HG03520 (cell line): Measurements from ENCODE around the gene TMEM156.
"Not testable (repeated sequence)": the region's sequence is repeated elsewhere in the genome, so short reads cannot be mapped to it uniquely, and the experiment has no call there.

Experiments used
- ATAC-seq: cut with Tn5 transposase; IDR thresholded peaks from one replicate; pipeline ENCODE4 v1.9.1; 2021; ENCODE audit warnings: mild to moderate bottlenecking, moderate library complexity; ENCODE audit not compliant: unreplicated experiment

TMEM156 gene

GRCh38 chr4:39044364-39044955 lies 12.3 kb upstream of the TMEM156 start:
- ATAC-seq, result peak; percentile 66

- ATAC-seq, result no peak
Observed at GRCh38 chr4:39043861-39044363, 11.7 kb upstream of the TMEM156 start.

DNA sequence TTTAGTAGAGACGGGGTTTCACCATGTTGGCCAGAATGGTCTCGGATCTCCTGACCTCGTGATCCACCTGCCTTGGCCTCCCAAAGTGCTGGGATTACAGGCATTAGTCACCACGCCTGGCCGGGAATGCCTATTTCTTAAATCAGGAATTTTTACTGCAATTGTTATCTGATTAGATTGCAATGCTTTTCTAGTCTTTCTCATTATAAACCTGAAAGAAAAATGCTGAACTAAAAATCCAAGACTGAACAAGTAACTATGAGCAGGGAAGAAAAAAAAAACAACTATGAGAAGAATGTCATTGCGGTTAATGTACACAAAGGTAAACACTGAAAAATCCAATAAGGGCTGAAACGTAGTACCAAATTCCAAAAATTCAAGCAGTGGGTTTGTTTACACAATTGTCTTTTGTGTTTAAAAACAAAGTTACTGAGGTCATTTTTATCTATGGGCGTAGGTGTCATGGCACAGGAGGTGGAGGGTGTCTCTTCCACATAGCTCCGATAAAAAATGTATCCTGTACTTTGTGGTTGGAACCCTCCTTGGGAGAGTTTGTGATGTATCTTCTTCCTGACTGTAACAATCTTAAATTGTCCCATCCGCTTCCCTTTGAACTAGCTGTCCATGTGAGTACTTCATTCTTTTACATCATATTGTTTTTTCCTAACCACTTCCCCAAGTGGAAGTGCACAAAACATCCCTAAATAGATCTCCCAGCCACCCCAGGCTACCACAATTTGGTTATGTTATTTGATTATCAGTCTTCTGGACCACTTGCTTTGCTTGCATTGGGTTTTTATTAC lies 11.1 kb upstream of the TMEM156 start:
- no peak for ATAC-seq

DNA sequence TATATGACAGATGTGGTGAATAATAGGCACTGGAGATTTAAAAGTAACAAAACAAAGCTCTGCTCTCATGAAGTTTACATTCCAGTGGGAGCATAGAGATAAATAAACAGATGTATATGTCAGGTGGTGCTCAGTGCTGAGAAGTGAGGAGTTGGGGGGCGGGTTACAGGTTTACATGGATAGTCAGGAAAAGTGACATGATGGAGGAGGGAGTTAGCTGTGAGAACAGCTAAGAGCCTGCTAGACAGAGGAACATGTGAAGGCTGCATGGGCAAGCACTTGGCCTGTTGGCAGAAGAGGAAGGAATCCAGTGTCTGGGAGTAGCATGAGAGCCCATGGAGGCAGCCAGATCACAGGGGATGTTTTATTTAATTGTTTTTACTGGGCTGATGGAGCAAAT lies 10.2 kb upstream of the TMEM156 start:
- no peak for ATAC-seq

- no peak for ATAC-seq
Observed at GRCh38 chr4:39039108-39039507, 6.9 kb upstream of the TMEM156 start.

GRCh38 chr4:39037941-39038340 lies 5.7 kb upstream of the TMEM156 start:
- ATAC-seq, result no peak

GRCh38 chr4:39037491-39037825 lies 5.2 kb upstream of the TMEM156 start:
- ATAC-seq, result no peak

- no peak for ATAC-seq
Observed at GRCh38 chr4:39036172-39036571, 4.0 kb upstream of the TMEM156 start.

DNA sequence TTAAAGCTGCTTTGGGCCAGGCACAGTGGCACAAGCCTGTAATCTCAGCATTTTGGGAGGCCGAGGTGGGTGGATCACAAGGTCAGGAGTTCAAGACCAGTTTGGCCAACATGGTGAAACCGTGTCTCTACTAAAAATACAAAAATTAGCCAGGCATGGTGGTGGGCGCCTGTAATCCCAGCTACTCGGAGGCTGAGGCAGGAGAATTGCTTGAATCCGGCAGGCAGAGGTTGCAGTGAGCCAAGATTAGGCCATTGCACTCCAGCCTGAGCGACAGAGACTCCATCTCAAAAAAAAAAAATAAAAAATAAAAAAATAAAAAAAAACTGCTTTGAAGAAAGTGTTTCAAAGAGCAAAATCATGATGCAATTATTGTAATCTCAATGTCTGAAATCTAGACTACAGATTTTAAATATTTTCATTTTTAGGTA lies 604 bp downstream of the TMEM156 start:
- ATAC-seq, result not testable (repeated sequence)

- no peak for ATAC-seq
Observed at GRCh38 chr4:39030725-39031124, 1.5 kb downstream of the TMEM156 start.

DNA sequence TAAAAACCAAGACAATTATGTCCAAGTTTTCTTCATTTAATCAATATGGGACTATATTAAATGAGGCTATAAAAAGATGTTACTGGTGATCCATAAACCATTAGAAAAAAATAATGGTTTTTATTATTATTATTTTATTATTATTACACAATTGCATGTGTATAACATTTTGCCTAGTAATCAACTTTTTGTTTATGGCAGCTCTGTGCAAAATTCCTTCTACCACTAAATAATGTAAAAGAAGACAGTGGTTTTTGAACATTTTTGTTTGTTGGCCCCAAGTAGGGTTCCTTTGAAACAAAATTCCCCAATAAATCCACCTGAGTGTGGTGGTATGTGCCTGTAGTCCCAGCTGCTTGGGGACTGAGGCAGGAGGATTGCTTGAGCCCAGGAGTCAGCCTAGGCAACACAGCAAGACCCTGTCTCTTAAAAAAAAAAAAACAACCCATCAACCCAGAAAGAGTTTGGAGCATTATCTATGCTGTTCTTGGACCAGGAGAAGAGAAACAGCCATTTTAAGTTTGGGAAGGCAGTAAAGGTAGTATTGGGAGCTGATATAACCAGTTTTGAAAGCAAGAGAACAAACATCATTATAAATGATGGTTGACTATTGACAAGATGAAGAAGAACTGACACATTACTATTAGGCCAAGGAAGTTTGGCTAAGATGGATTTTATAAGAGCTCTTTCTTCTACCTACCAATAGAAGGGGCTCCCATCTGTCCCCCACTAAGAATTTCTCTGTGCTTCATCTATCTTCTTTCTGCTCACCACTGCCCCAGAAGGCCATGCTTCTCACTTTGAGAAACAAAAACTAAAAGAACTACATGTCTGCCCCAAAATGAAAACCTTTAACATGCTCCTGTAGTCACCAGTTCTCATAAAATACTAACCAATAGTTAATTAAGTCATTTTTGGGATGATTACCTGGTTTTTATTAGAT lies 2.2 kb downstream of the TMEM156 start:
- no peak for ATAC-seq

GRCh38 chr4:39026096-39026495 lies 6.1 kb downstream of the TMEM156 start:
- ATAC-seq, result no peak

DNA sequence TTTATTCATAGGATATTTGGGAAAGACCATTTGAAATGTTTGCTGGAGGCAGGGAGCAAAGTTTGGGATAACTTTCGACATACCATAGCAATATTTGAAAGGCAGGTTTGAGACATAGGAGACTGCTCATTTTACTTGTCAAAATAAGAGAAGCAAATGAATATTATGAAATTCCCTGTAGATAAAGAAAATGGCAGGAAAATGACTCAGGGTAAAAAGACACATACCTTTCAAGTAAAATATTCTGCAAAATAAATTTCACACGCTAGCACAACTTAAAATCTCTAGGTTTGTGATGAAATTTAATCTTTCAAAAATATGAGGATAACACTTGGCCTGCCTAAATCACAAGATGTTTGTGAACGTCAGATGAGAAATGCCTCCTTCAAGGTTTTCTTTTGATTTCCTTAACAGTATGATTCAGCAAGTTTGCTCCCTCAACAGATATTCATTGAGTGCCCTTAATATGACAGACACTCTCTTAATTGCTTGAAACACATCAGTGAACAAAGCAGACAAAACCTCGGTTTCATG lies 6.6 kb downstream of the TMEM156 start:
- ATAC-seq, result no peak

DNA sequence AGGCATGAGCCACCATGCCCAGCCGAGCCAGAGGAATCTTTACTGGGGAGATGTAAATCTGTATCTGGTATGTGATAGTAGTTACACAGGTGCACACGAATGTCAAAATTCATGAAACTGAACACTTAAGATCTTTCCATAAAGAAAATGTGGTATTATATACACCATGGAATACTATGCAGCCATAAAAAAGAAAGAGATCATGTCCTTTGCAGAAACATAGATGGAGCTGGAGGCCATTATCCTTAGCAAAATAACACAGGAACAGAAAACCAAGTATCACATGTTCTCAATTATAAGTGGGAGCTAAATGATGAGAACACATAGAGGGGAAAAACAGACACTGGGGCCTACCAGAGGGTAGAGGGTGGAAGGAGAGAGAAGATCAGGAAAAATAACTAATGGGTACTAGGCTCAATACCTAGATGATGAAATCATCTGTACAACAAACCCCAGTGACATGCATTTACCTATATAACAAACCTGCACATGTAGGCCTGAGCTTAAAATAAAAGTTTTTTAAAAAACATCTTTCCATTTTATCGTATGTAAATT lies 7.8 kb downstream of the TMEM156 start:
- ATAC-seq, result no peak

GRCh38 chr4:39023059-39023458 lies 9.2 kb downstream of the TMEM156 start:
- ATAC-seq, result no peak

DNA sequence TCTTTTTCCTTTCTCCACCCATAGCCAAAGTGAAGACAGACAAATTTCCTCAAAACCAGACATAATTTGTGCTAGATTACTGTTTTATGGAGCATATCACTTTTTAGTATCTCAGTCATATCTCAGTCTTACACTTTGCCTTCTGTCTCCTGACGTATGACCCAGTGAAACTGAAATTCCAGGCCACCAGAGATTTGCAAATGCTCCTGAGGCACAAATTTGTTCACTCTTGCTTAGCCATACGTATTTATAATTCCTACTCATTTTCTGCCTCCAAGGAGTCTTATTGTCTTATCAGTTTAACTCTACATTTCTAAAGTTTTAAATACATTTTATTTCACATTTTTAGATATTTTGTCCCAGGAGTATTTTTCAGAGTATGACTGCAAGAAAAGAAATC lies 10.0 kb downstream of the TMEM156 start:
- ATAC-seq, result no peak

GRCh38 chr4:39021631-39022030 lies 10.6 kb downstream of the TMEM156 start:
- ATAC-seq, result no peak

DNA sequence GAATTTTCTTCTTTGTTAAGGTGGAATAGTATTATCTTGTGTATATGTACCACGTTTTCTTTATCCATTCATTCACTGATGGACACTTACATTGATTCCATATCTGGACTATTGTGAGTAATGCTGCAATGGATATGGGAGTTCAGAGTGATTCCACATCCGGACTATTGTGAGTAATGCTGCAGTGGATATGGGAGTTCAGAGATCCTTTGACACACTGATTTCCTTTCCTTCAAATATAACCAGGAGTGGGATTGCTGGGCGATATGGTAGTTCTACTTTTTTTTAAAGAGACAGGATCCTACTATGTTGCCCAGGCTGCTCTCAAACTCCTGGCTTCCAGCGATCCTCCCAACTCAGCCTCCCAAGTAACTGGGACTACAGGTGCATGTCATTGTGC lies 12.1 kb downstream of the TMEM156 start:
- ATAC-seq, result no peak

- ATAC-seq, result no peak
Observed at GRCh38 chr4:39014028-39014427, 18.2 kb downstream of the TMEM156 start.

- no peak for ATAC-seq
Observed at GRCh38 chr4:39004758-39005157, 27.5 kb downstream of the TMEM156 start.

- ATAC-seq, result not testable (repeated sequence)
Observed at GRCh38 chr4:39002058-39002457, 30.2 kb downstream of the TMEM156 start.
